HG03457 (cell line): ENCODE data around the gene METTL16.
"Not testable (repeated sequence)": the region's sequence is repeated elsewhere in the genome, so short reads cannot be mapped to it uniquely, and the experiment has no call there.

ENCODE experiments used
- ATAC-seq: cut with Tn5 transposase; IDR thresholded peaks from one replicate; pipeline ENCODE4 v1.9.1; 2021; ENCODE audit warnings: moderate number of reproducible peaks; ENCODE audit not compliant: unreplicated experiment

METTL16 gene

GRCh38 chr17:2452216-2452750, 59.4 kb downstream of the METTL16 start:
- ATAC-seq: no peak

GRCh38 chr17:2450016-2450650, 61.6 kb downstream of the METTL16 start:
- no peak for ATAC-seq

GRCh38 chr17:2449486-2449885, 62.2 kb downstream of the METTL16 start:
- no peak for ATAC-seq

- not testable (repeated sequence) for ATAC-seq
Measured at GRCh38 chr17:2447479-2447878, 64.2 kb downstream of the METTL16 start.

GRCh38 chr17:2445638-2446037, 66.0 kb downstream of the METTL16 start:
- no peak for ATAC-seq

- ATAC-seq: no peak
Measured at GRCh38 chr17:2444382-2444781, 67.3 kb downstream of the METTL16 start.

- no peak for ATAC-seq
Measured at GRCh38 chr17:2442166-2442565, 69.5 kb downstream of the METTL16 start.

- no peak for ATAC-seq
Measured at GRCh38 chr17:2440930-2441329, 70.8 kb downstream of the METTL16 start.

- ATAC-seq: not testable (repeated sequence)
Measured at GRCh38 chr17:2439997-2440396, 71.7 kb downstream of the METTL16 start.

- no peak for ATAC-seq
Measured at GRCh38 chr17:2438823-2439222, 72.9 kb downstream of the METTL16 start.

- no peak for ATAC-seq
Measured at GRCh38 chr17:2436316-2436905, 75.3 kb downstream of the METTL16 start.

- no peak for ATAC-seq
Measured at GRCh38 chr17:2435862-2436261, 75.8 kb downstream of the METTL16 start.

- ATAC-seq: no peak
Measured at GRCh38 chr17:2435181-2435741, 76.4 kb downstream of the METTL16 start.

GRCh38 chr17:2433696-2434095, 78.0 kb downstream of the METTL16 start:
- ATAC-seq: no peak

- ATAC-seq: no peak
Measured at GRCh38 chr17:2427910-2428309, 83.8 kb downstream of the METTL16 start.

- ATAC-seq: no peak
Measured at GRCh38 chr17:2427215-2427614, 84.5 kb downstream of the METTL16 start.

- no peak for ATAC-seq
Measured at GRCh38 chr17:2423271-2423670, 88.4 kb downstream of the METTL16 start.

GRCh38 chr17:2421315-2422147, 90.2 kb downstream of the METTL16 start:
- ATAC-seq: no peak

- no peak for ATAC-seq
Measured at GRCh38 chr17:2420176-2420575, 91.5 kb downstream of the METTL16 start.

GRCh38 chr17:2419486-2419885, 92.2 kb downstream of the METTL16 start:
- no peak for ATAC-seq

- ATAC-seq: no peak
Measured at GRCh38 chr17:2418572-2418971, 93.1 kb downstream of the METTL16 start.
